K562 (cell line): ENCODE results near the gene PPP1CA. TPM values are rescaled to one million over a fixed set of nuclear protein-coding genes. Genes with fewer than 3 reads are reported as not detected.

Source experiments
- ASH1L ChIP-seq: fragments of 450-650 bp; IDR thresholded peaks from 2 replicates; pipeline ENCODE4 v1.6.1; 2018; ENCODE audit warnings: borderline replicate concordance, mild to moderate bottlenecking, low read depth; ENCODE audit not compliant: partially characterized antibody
- FOXO4 ChIP-seq: fragments of 450-650 bp; formaldehyde crosslinking; IDR thresholded peaks from 2 replicates; pipeline ENCODE4 v1.4.0; 2020; ENCODE audit warnings: mild to moderate bottlenecking, moderate library complexity
- IFI16 ChIP-seq: fragments of 250-450 bp; sonication (Bioruptor Pico); IDR thresholded peaks from 2 replicates; pipeline ENCODE4 v2.1.2; 2022; ENCODE audit warnings: mild to moderate bottlenecking, inconsistent platforms
- JUND ChIP-seq, 2 experiments: IDR thresholded peaks; 2 replicates in 1 of 2; 3 replicates in 1 of 2; pipeline ENCODE4 v1.6.1; 2011; ENCODE audit warnings: borderline replicate concordance in 2 of 2, low read depth in 2 of 2, low read length in 2 of 2, improper control_type of control experiment in 1 of 2, missing biosample characterization in 1 of 2, missing genetic modification characterization in 1 of 2, missing genetic modification reagents in 1 of 2
- KDM2B ChIP-seq: fragments of 250-450 bp; sonication (Bioruptor Pico); IDR thresholded peaks from 2 replicates; pipeline ENCODE4 v1.8.0; 2021; ENCODE audit warnings: mild to moderate bottlenecking, moderate library complexity
- KDM4B ChIP-seq, 2 experiments: fragments of 450-650 bp in 1 of 2; sonication (generic) in 1 of 2; IDR thresholded peaks; 2 replicates each; pipeline ENCODE4 v1.6.1; 2016 to 2017; ENCODE audit warnings: borderline replicate concordance in 2 of 2, antibody characterized with exemption in 1 of 2, low read depth in 1 of 2, mild to moderate bottlenecking in 1 of 2
- PYGO2 ChIP-seq: fragments of 450-650 bp; IDR thresholded peaks from 2 replicates; pipeline ENCODE4 v1.6.1; 2016; ENCODE audit warnings: mild to moderate bottlenecking, missing genetic modification characterization, moderate library complexity, missing compliant biosample characterization
- ZNF407 ChIP-seq: fragments of 450-650 bp; IDR thresholded peaks from 2 replicates; pipeline ENCODE4 v1.6.1; 2016; ENCODE audit warnings: low read depth
- polyA plus RNA-seq, 8 experiments: library from polyadenylated mRNA; depleted of rRNA in 4 of 8; stranded (reverse) in 5 of 8; unstranded in 3 of 8; fragments of >200 nt; fragmentation: Nextera tagmentation in 2 of 8; fragmentation: Illumina TruSeq in 1 of 8; extraction: Ambion mirVana in 2 of 8; extraction: Trizol in 1 of 8; gene quantifications; 2 replicates each; pipeline versions ENCODE4 v1.2.1 to v1.2.3, GENCODE V29; 2011 to 2014; ENCODE audit warnings: inconsistent platforms in 1 of 8, missing spikeins in 1 of 8
- total RNA-seq, 7 experiments: library from RNA; depleted of rRNA in 6 of 7; stranded (reverse); fragments of >200 nt in 6 of 7; fragmentation: Illumina TruSeq in 2 of 7; extraction: Trizol in 2 of 7; gene quantifications; 2 replicates each; pipeline versions ENCODE4 v1.2.1 to v1.2.3, GENCODE V29; 2011 to 2021; ENCODE audit warnings: low replicate concordance in 1 of 7
- TF ChIP-seq, protein P1 (sequence below): fragments of 200-800 bp; sonication (Bioruptor generic); IDR thresholded peaks from 2 replicates; pipeline ENCODE4 v1.6.1; 2016; ENCODE audit warnings: missing genetic modification characterization, missing compliant biosample characterization

Gene PPP1CA
- total and polyA plus RNA-seq, 9 of the 15 experiments (the other 6 are each of a cell fraction or from before 2014, with no cell fraction given), result 18.2 to 242 (median 188) TPM

DNA sequence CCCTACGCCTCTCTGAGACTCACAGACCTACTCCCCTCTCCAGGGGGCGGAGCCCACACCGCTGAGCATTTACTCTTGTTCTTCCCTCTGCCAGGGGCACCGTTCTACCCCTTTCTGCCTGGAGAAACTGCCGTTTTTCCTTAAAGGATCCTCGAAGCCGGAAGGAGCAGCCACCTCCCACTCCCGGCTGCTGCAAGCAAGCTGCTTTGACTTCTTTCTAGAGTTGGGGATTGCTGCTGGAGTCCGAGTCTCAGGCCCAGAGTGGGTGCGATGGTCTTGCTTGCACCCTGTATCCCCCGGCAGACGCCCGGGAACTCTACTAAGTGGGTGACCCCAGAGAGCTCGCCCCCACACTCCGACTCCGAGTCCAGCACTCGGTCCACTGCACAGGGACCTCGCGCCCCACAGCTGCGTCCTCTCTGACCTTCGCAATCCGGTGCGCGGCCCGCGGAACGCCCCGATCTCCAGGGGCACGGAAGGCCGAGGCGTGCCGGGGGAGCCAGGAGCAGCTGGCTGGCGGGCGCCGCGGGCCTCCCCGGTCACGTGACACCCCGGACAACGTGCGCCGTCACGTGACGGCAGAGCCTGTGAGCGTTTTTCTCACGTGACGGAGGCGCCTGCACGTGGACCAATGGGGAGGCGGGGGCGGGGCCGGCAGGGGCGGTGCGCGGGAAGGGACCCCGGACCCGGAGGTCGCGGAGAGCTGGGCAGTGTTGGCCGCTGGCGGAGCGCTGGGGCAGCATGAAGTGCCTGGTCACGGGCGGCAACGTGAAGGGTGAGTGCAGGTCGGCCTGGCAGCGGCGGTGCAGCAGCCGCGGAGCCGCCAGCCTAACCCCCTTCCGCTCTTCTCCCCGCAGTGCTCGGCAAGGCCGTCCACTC lies 10.1 kb downstream of the PPP1CA start, which contains the start of gene RAD9A (continued):
- no peak for TF ChIP-seq ASH1L
- no peak for TF ChIP-seq FOXO4 (CRISPR knock-in tag)
- TF ChIP-seq KDM2B (CRISPR knock-in tag), result peak; percentile 62; the same call in 1 of the 2 replicates
- no peak for TF ChIP-seq IFI16 (CRISPR knock-in tag)
- TF ChIP-seq PYGO2 (tag), result 0 out of 2 replicates have a peak, but pooled peaks have one; percentile 7
- no peak; the same call in 1 of the 2 replicates for TF ChIP-seq JUND (IDR thresholded peaks at IDR 0.05; ENCODE audit: borderline replicate concordance, low read depth, low read length)
- TF ChIP-seq JUND (tag; IDR thresholded peaks at IDR 0.05; ENCODE audit: borderline replicate concordance, low read depth, low read length), result no peak; the same call in 2 of the 3 replicates
- TF ChIP-seq KDM4B (IDR thresholded peaks at IDR 0.05; ENCODE audit: borderline replicate concordance in 2 of 2, low read depth in 1 of 2), result peak in 1 of 2 experiments; percentile 81; a peak in 1 of 4 replicates
- no peak for TF ChIP-seq ZNF407
- TF ChIP-seq, protein P1, sequence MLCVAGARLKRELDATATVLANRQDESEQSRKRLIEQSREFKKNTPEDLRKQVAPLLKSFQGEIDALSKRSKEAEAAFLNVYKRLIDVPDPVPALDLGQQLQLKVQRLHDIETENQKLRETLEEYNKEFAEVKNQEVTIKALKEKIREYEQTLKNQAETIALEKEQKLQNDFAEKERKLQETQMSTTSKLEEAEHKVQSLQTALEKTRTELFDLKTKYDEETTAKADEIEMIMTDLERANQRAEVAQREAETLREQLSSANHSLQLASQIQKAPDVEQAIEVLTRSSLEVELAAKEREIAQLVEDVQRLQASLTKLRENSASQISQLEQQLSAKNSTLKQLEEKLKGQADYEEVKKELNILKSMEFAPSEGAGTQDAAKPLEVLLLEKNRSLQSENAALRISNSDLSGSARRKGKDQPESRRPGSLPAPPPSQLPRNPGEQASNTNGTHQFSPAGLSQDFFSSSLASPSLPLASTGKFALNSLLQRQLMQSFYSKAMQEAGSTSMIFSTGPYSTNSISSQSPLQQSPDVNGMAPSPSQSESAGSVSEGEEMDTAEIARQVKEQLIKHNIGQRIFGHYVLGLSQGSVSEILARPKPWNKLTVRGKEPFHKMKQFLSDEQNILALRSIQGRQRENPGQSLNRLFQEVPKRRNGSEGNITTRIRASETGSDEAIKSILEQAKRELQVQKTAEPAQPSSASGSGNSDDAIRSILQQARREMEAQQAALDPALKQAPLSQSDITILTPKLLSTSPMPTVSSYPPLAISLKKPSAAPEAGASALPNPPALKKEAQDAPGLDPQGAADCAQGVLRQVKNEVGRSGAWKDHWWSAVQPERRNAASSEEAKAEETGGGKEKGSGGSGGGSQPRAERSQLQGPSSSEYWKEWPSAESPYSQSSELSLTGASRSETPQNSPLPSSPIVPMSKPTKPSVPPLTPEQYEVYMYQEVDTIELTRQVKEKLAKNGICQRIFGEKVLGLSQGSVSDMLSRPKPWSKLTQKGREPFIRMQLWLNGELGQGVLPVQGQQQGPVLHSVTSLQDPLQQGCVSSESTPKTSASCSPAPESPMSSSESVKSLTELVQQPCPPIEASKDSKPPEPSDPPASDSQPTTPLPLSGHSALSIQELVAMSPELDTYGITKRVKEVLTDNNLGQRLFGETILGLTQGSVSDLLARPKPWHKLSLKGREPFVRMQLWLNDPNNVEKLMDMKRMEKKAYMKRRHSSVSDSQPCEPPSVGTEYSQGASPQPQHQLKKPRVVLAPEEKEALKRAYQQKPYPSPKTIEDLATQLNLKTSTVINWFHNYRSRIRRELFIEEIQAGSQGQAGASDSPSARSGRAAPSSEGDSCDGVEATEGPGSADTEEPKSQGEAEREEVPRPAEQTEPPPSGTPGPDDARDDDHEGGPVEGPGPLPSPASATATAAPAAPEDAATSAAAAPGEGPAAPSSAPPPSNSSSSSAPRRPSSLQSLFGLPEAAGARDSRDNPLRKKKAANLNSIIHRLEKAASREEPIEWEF, result no peak
